SK-N-SH (cell line): ENCODE measurements around the gene TMEM171. TPM values are rescaled to one million over a fixed set of nuclear protein-coding genes. Genes with fewer than 3 reads are reported as not detected.

ENCODE experiments used
- CTCF ChIA-PET: fragments of 300-600, 350-600 bp; formaldehyde crosslinking; extraction: SDS; loops from one replicate; lab custom pipeline; 2021; lab: Yijun Ruan, JAX
- POLR2A ChIA-PET: fragments of 350-600 bp; sonication (Branson Sonifier 250); formaldehyde crosslinking; extraction: SDS; loops from one replicate; lab custom pipeline; 2020; ENCODE audit warnings: antibody characterized with exemption, inconsistent platforms; lab: Yijun Ruan, JAX
- DNase-seq: peaks from one replicate; pipeline ENCODE4 v3.0.0; 2012
- H2AFZ ChIP-seq: fragments of 200-600 bp; sonication (generic); 2 replicates; pipeline ENCODE4 v1.8.1; 2016; ENCODE audit warnings: antibody characterized with exemption, mild to moderate bottlenecking, low read depth
- H3F3A ChIP-seq: fragments of 200-600 bp; sonication (generic); replicated peaks from 2 replicates; pipeline ENCODE3; 2016; ENCODE audit warnings: antibody characterized with exemption, mild to moderate bottlenecking; ENCODE audit not compliant: insufficient read depth
- H3K27ac ChIP-seq, 2 experiments: fragments of 200-500 bp in 1 of 2; fragments of 200-600 bp in 1 of 2; sonication (Bioruptor generic) in 1 of 2; sonication (generic), shearing (Covaris generic) in 1 of 2; 2 replicates each; pipeline versions ENCODE4 v1.5.1 to v1.6.1; 2014 to 2016; ENCODE audit warnings: low read depth in 2 of 2, inconsistent platforms in 1 of 2, low read length in 1 of 2, mild to moderate bottlenecking in 1 of 2, mixed read lengths in 1 of 2
- H3K27me3 ChIP-seq: fragments of 200-600 bp; sonication (generic), shearing (Covaris generic); 2 replicates; pipeline ENCODE4 v1.6.1; 2016; ENCODE audit warnings: mixed run types; ENCODE audit not compliant: insufficient read depth
- H3K36me3 ChIP-seq, 2 experiments: fragments of 200-500 bp in 1 of 2; fragments of 200-600 bp in 1 of 2; sonication (Bioruptor generic) in 1 of 2; sonication (generic) in 1 of 2; replicated peaks in 1 of 2; 2 replicates each; pipeline versions ENCODE3 to v1.5.1; 2014 to 2016; ENCODE audit warnings: low read length in 1 of 2, mild to moderate bottlenecking in 1 of 2; ENCODE audit not compliant: insufficient read depth in 2 of 2, control insufficient read depth in 1 of 2
- H3K4me1 ChIP-seq, 2 experiments: fragments of 200-500 bp in 1 of 2; fragments of 200-600 bp in 1 of 2; sonication (Bioruptor generic) in 1 of 2; sonication (generic), shearing (Covaris generic) in 1 of 2; 2 replicates each; pipeline versions ENCODE4 v1.5.1 to v1.6.1; 2014 to 2016; ENCODE audit warnings: low read depth in 1 of 2, low read length in 1 of 2, mixed run types in 1 of 2; ENCODE audit not compliant: insufficient read depth in 2 of 2, control insufficient read depth in 1 of 2
- H3K4me2 ChIP-seq: fragments of 200-600 bp; sonication (generic), shearing (Covaris generic); 2 replicates; pipeline ENCODE4 v1.6.1; 2017; ENCODE audit warnings: mixed run types
- H3K4me3 ChIP-seq, 2 experiments: fragments of 200-500 bp in 1 of 2; fragments of 200-600 bp in 1 of 2; sonication (Bioruptor generic) in 1 of 2; sonication (generic), shearing (Covaris generic) in 1 of 2; 2 replicates each; pipeline versions ENCODE4 v1.5.1 to v1.8.1; 2014 to 2016; ENCODE audit warnings: low read depth in 2 of 2, inconsistent platforms in 1 of 2, low read length in 1 of 2, mild to moderate bottlenecking in 1 of 2, mixed read lengths in 1 of 2, moderate library complexity in 1 of 2
- H3K79me2 ChIP-seq: fragments of 200-600 bp; sonication (generic); 2 replicates; pipeline ENCODE4 v1.8.1; 2017; ENCODE audit warnings: mild to moderate bottlenecking; ENCODE audit not compliant: insufficient read depth
- H3K9ac ChIP-seq: fragments of 200-600 bp; sonication (generic); 2 replicates; pipeline ENCODE4 v1.6.1; 2017; ENCODE audit warnings: mixed run types
- H3K9me2 ChIP-seq: fragments of 200-600 bp; sonication (generic); 2 replicates; pipeline ENCODE4 v1.6.1; 2017; ENCODE audit warnings: mixed run types
- H3K9me3 ChIP-seq: fragments of 200-600 bp; sonication (generic); 2 replicates; pipeline ENCODE4 v1.6.1; 2017; ENCODE audit warnings: mixed run types, mild to moderate bottlenecking, moderate library complexity
- H4K20me1 ChIP-seq: fragments of 200-600 bp; sonication (generic); 2 replicates; pipeline ENCODE4 v1.6.1; 2017; ENCODE audit warnings: mild to moderate bottlenecking, mixed run types; ENCODE audit not compliant: insufficient read depth
- CHD2 ChIP-seq: fragments of 150-350 bp; IDR thresholded peaks from 2 replicates; pipeline ENCODE4 v1.6.1; 2018; ENCODE audit warnings: low read length; ENCODE audit not compliant: partially characterized antibody
- ELF1 ChIP-seq: IDR thresholded peaks from 2 replicates; pipeline ENCODE4 v1.4.0; 2012
- EP300 ChIP-seq, 2 experiments: IDR thresholded peaks; 2 replicates each; pipeline versions ENCODE4 v1.4.0 to v1.6.1; 2012; ENCODE audit warnings: borderline replicate concordance in 1 of 2, low read depth in 1 of 2, low read length in 1 of 2
- FOSL2 ChIP-seq: IDR thresholded peaks from 2 replicates; pipeline ENCODE4 v1.4.0; 2012; ENCODE audit warnings: low read depth, mild to moderate bottlenecking, moderate library complexity, borderline replicate concordance
- FOXM1 ChIP-seq: IDR thresholded peaks from 2 replicates; pipeline ENCODE4 v1.4.0; 2012; ENCODE audit warnings: low read depth, mild to moderate bottlenecking
- GATA2 ChIP-seq: sonication (generic); formaldehyde crosslinking; IDR thresholded peaks from 2 replicates; pipeline ENCODE4 v1.5.0; 2020; ENCODE audit warnings: mild to moderate bottlenecking, missing genetic modification reagents
- JUND ChIP-seq: IDR thresholded peaks from 2 replicates; pipeline ENCODE4 v1.4.0; 2012
- MEF2A ChIP-seq: IDR thresholded peaks from 2 replicates; pipeline ENCODE4 v1.4.0; 2012; ENCODE audit warnings: low read depth, borderline replicate concordance
- MXI1 ChIP-seq: IDR thresholded peaks from 2 replicates; pipeline ENCODE4 v1.6.1; 2012; ENCODE audit warnings: mild to moderate bottlenecking, low read depth, low read length, improper control_type of control experiment
- POLR2AphosphoS5 ChIP-seq: IDR thresholded peaks from 2 replicates; pipeline ENCODE4 v1.6.1; 2012; ENCODE audit warnings: low read depth, low read length
- RFX5 ChIP-seq: IDR thresholded peaks from 2 replicates; pipeline ENCODE4 v1.6.1; 2012; ENCODE audit warnings: mild to moderate bottlenecking, improper control_type of control experiment, low read length
- SMC3 ChIP-seq: IDR thresholded peaks from 2 replicates; pipeline ENCODE4 v1.6.1; 2012; ENCODE audit warnings: low read depth, low read length, improper control_type of control experiment
- TCF12 ChIP-seq: IDR thresholded peaks from 2 replicates; pipeline ENCODE4 v1.4.0; 2012
- WGBS: methylation state at CpG from one replicate; pipeline ENCODE4 v1.1.6; 2017; ENCODE audit warnings: low lambda C conversion rate; 5-methylcytosine and 5-hydroxymethylcytosine counted together
- polyA plus RNA-seq, 3 experiments: library from polyadenylated mRNA; depleted of rRNA; stranded (reverse); fragments of >200 nt; gene quantifications; 2 replicates each; pipeline ENCODE4 v1.2.3, GENCODE V29; 2012
- TF ChIP-seq, protein P1 (sequence below): fragments of 150-350 bp; IDR thresholded peaks from 2 replicates; pipeline ENCODE4 v1.6.1; 2016; ENCODE audit warnings: mild to moderate bottlenecking, low read depth, low read length
- TF ChIP-seq, protein P2 (sequence below): IDR thresholded peaks from 2 replicates; pipeline ENCODE4 v1.4.0; 2012; ENCODE audit warnings: low read depth, borderline replicate concordance
- TF ChIP-seq, protein P3 (sequence below): IDR thresholded peaks from 2 replicates; pipeline ENCODE4 v1.4.0; 2012; ENCODE audit warnings: low read depth, borderline replicate concordance

The TMEM171 gene
- polyA plus RNA-seq, 1 of the 3 experiments (the other 2 are of a cell fraction), result 7.6 TPM

DNA sequence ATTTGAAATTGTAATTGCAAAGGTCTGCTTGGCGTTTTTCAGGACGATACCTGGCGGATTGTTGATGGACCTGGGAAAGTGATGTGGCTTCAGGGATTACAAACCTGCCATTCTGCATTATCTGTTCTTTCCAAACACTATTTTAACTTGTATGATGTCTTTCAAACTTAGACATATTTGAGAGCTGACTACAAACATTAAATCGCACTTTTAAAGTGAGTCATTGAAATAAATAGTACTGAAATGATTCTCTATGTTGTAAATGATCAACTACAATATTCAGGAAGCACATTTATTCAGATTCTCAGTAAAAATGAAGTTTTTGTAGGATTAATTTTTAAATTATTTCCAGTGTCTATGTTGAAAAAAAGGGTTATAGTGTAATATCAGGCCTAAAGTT, 32.3 kb upstream of the TMEM171 start:
- 90% methylated on average over 4 of the region's 4 CpGs for WGBS
- POLR2A ChIA-PET, result no interaction called here
- H3K4me3 ChIP-seq, result no peak overlapping the region
- no peak for DNase-seq
- no peaks in the 10 kb centered on the region for H3K9me2 ChIP-seq
- no peak overlapping the region for H3K9ac ChIP-seq
- CTCF ChIA-PET, result interaction anchor here (0.7 to 1.8 kb wide), 3 partner anchors 114 to 367 kb away, joined by 3 to 8 read pairs (median 7); no protein-coding TSS in a partner anchor
- H3K79me2 ChIP-seq, result no peaks in the 10 kb centered on the region
- no peak overlapping the region for H3K27ac ChIP-seq
- no peak overlapping the region for H3K4me2 ChIP-seq
- H3K9me3 ChIP-seq, result no peaks in the 10 kb centered on the region
- H2AFZ ChIP-seq, result no peak overlapping the region
- H3K36me3 ChIP-seq, result peaks cover 19 to 51% of the 10 kb centered on the region in 2 experiments
- peaks cover 0 to 5% of the 10 kb centered on the region in 2 experiments; a peak in 1 of 4 replicates for H3K4me1 ChIP-seq
- no peaks in the 10 kb centered on the region for H3F3A ChIP-seq
- no peak for TF ChIP-seq SMC3
- TF ChIP-seq, protein P1, sequence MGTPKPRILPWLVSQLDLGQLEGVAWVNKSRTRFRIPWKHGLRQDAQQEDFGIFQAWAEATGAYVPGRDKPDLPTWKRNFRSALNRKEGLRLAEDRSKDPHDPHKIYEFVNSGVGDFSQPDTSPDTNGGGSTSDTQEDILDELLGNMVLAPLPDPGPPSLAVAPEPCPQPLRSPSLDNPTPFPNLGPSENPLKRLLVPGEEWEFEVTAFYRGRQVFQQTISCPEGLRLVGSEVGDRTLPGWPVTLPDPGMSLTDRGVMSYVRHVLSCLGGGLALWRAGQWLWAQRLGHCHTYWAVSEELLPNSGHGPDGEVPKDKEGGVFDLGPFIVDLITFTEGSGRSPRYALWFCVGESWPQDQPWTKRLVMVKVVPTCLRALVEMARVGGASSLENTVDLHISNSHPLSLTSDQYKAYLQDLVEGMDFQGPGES, result no peak
- TF ChIP-seq MEF2A, result no peak
- TF ChIP-seq TCF12, result no peak
- TF ChIP-seq ELF1, result no peak
- no peak for TF ChIP-seq GATA2 (CRISPR knock-in tag)
- TF ChIP-seq RFX5, result no peak
- TF ChIP-seq, protein P2, sequence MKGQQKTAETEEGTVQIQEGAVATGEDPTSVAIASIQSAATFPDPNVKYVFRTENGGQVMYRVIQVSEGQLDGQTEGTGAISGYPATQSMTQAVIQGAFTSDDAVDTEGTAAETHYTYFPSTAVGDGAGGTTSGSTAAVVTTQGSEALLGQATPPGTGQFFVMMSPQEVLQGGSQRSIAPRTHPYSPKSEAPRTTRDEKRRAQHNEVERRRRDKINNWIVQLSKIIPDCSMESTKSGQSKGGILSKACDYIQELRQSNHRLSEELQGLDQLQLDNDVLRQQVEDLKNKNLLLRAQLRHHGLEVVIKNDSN, result no peak
- TF ChIP-seq EP300 (IDR thresholded peaks at IDR 0.05; ENCODE audit: borderline replicate concordance in 1 of 2, low read depth in 1 of 2, low read length in 1 of 2), result no peak
- no peak for TF ChIP-seq FOXM1
- TF ChIP-seq CHD2, result no peak
- no peak for TF ChIP-seq JUND
- TF ChIP-seq, protein P3, sequence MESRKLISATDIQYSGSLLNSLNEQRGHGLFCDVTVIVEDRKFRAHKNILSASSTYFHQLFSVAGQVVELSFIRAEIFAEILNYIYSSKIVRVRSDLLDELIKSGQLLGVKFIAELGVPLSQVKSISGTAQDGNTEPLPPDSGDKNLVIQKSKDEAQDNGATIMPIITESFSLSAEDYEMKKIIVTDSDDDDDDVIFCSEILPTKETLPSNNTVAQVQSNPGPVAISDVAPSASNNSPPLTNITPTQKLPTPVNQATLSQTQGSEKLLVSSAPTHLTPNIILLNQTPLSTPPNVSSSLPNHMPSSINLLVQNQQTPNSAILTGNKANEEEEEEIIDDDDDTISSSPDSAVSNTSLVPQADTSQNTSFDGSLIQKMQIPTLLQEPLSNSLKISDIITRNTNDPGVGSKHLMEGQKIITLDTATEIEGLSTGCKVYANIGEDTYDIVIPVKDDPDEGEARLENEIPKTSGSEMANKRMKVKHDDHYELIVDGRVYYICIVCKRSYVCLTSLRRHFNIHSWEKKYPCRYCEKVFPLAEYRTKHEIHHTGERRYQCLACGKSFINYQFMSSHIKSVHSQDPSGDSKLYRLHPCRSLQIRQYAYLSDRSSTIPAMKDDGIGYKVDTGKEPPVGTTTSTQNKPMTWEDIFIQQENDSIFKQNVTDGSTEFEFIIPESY, result no peak
- TF ChIP-seq MXI1, result no peak
- TF ChIP-seq POLR2AphosphoS5, result no peak
- TF ChIP-seq FOSL2, result no peak
- no peaks in the 10 kb centered on the region for H4K20me1 ChIP-seq
- no peaks in the 10 kb centered on the region for H3K27me3 ChIP-seq
